B cell (primary cell): Measurements from ENCODE around the gene DOCK1. TPM values are rescaled to one million over a fixed set of nuclear protein-coding genes. Genes with fewer than 3 reads are reported as not detected.

Source experiments
- ATAC-seq: fragments of 200-7000 bp; cut with Tn5 transposase; one replicate; pipeline ENCODE4 v1.10.0; 2021; ENCODE audit warnings: low read depth, mild to moderate bottlenecking, moderate number of reproducible peaks, moderate library complexity
- CTCF ChIA-PET: fragments of 350-600 bp; sonication (Branson Sonifier 250); formaldehyde crosslinking; loops from one replicate; lab custom pipeline; 2021; ENCODE audit warnings: antibody characterized with exemption, inconsistent platforms; lab: Charles Lee
- POLR2A ChIA-PET: fragments of 350-600 bp; sonication (Branson Sonifier 250); formaldehyde crosslinking; loops from one replicate; lab custom pipeline; 2021; ENCODE audit warnings: antibody characterized with exemption; lab: Charles Lee
- DNase-seq: peaks from one replicate; pipeline ENCODE4 v3.0.0; 2013
- H2AFZ ChIP-seq: 2 replicates; pipeline ENCODE4 v1.6.1; 2012; ENCODE audit warnings: mild to moderate bottlenecking, low read depth, low read length; ENCODE audit not compliant: insufficient read depth, poor library complexity, severe bottlenecking
- H3K27ac ChIP-seq, 2 donors: 1 replicate in 1 of 2; 2 replicates in 1 of 2; pipeline ENCODE4 v1.5.1; 2012 to 2013; ENCODE audit warnings: low read length in 2 of 2, mild to moderate bottlenecking in 2 of 2, moderate library complexity in 1 of 2
- H3K27me3 ChIP-seq, 4 experiments: fragments of 200-600 bp in 1 of 4; sonication (generic) in 1 of 4; replicated peaks in 1 of 4; 1 replicate in 2 of 4; 2 replicates in 2 of 4; pipeline versions ENCODE4 v1.6.1 to v1.7.0; 2013 to 2016; ENCODE audit warnings: low read length in 3 of 4, mild to moderate bottlenecking in 2 of 4, mixed read lengths in 1 of 4, moderate library complexity in 1 of 4; ENCODE audit not compliant: insufficient read depth in 4 of 4, control insufficient read depth in 3 of 4; ENCODE audit errors: control extremely low read depth in 1 of 4
- H3K36me3 ChIP-seq, 2 experiments: replicated peaks in 1 of 2; 1 replicate in 1 of 2; 2 replicates in 1 of 2; pipeline versions ENCODE4 v1.6.1 to v1.7.1; 2013; ENCODE audit warnings: low read length in 1 of 2; ENCODE audit not compliant: insufficient read depth in 2 of 2, control insufficient read depth in 1 of 2; ENCODE audit errors: control extremely low read depth in 1 of 2, extremely low read depth in 1 of 2
- H3K4me1 ChIP-seq, 2 donors: fragments of 200-600 bp in 1 of 2; sonication (generic) in 1 of 2; 1 replicate in 1 of 2; 2 replicates in 1 of 2; pipeline versions ENCODE4 v1.5.1 to v1.6.1; 2013 to 2017; ENCODE audit warnings: low read length in 2 of 2; ENCODE audit not compliant: control insufficient read depth in 2 of 2, insufficient read depth in 2 of 2
- H3K4me2 ChIP-seq: replicated peaks from 2 replicates; pipeline ENCODE3; 2012; ENCODE audit warnings: mild to moderate bottlenecking, low read depth, low read length; ENCODE audit not compliant: poor library complexity, severe bottlenecking
- H3K4me3 ChIP-seq, 5 experiments: fragments of 200-600 bp in 1 of 5; sonication (generic) in 1 of 5; 1 replicate in 3 of 5; 2 replicates in 2 of 5; pipeline versions ENCODE4 v1.5.1 to v1.7.0; 2011 to 2016; ENCODE audit warnings: low read length in 4 of 5, mild to moderate bottlenecking in 4 of 5, low read depth in 2 of 5, control low read depth in 1 of 5, moderate library complexity in 1 of 5; ENCODE audit not compliant: insufficient read depth in 1 of 5; ENCODE audit errors: control extremely low read depth in 1 of 5, extremely low read depth in 1 of 5
- H3K79me2 ChIP-seq: fragments of 200-600 bp; sonication (generic); one replicate; pipeline ENCODE4 v1.6.0; 2016; ENCODE audit warnings: low read length; ENCODE audit not compliant: control insufficient read depth, insufficient read depth
- H3K9ac ChIP-seq: fragments of 200-600 bp; sonication (generic); 2 replicates; pipeline ENCODE4 v1.6.1; 2017; ENCODE audit warnings: mild to moderate bottlenecking, low read length, moderate library complexity
- H3K9me3 ChIP-seq, 3 donors: one replicate each; pipeline versions ENCODE4 v1.6.1 to v1.7.1; 2013; ENCODE audit warnings: low read length in 2 of 3; ENCODE audit not compliant: control insufficient read depth in 2 of 3, insufficient read depth in 1 of 3; ENCODE audit errors: control extremely low read depth in 1 of 3
- H4K20me1 ChIP-seq: 2 replicates; pipeline ENCODE4 v1.6.0; 2012; ENCODE audit warnings: mild to moderate bottlenecking, low read length; ENCODE audit not compliant: insufficient read depth, control insufficient read depth, poor library complexity, severe bottlenecking
- H3K27ac Mint-ChIP-seq: one replicate; pipeline ENCODE4 v1.8.0; 2021; ENCODE audit warnings: mixed read lengths
- H3K27me3 Mint-ChIP-seq: one replicate; pipeline ENCODE4 v1.8.0; 2021; ENCODE audit warnings: mixed read lengths
- H3K4me1 Mint-ChIP-seq: one replicate; pipeline ENCODE4 v1.8.0; 2021; ENCODE audit warnings: mixed read lengths
- H3K4me3 Mint-ChIP-seq: one replicate; pipeline ENCODE4 v1.8.0; 2021; ENCODE audit warnings: mixed read lengths
- H3K9me3 Mint-ChIP-seq: one replicate; pipeline ENCODE4 v1.8.0; 2022; ENCODE audit warnings: mixed read lengths; ENCODE audit not compliant: insufficient read depth
- CTCF ChIP-seq: fragments of 200-600 bp; IDR thresholded peaks from one replicate; pipeline ENCODE4 v1.8.0; 2022; ENCODE audit warnings: antibody characterized with exemption, mild to moderate bottlenecking
- EZH2 ChIP-seq: IDR thresholded peaks from 2 replicates; pipeline ENCODE4 v1.6.1; 2012; ENCODE audit warnings: borderline replicate concordance, low read depth, mild to moderate bottlenecking, moderate library complexity, low read length; ENCODE audit not compliant: insufficient read depth, poor library complexity, severe bottlenecking
- WGBS: methylation state at CpG from one replicate; pipeline ENCODE4 v1.1.5; 2013; ENCODE audit warnings: missing lambda C conversion rate; ENCODE audit not compliant: insufficient coverage; 5-methylcytosine and 5-hydroxymethylcytosine counted together
- intact Hi-C: fragments of 100-400 bp; cut with micrococcal nuclease; formaldehyde crosslinking; loops from one replicate; pipeline ENCODE4 v1.10.0; 2022
- polyA plus RNA-seq: library from polyadenylated mRNA; depleted of rRNA; stranded (reverse); fragments of >200 nt; gene quantifications from 2 replicates; pipeline ENCODE4 v1.2.3, GENCODE V29; 2012
- total RNA-seq, 2 donors: library from RNA; stranded (reverse); fragments of 120-200 nt in 1 of 2; gene quantifications; 1 replicate in 1 of 2; 2 replicates in 1 of 2; pipeline versions ENCODE4 v1.2.3 to v1.2.4, GENCODE V29; 2013 to 2022

Gene DOCK1
- total and polyA plus RNA-seq, 2 donors (not counting 1 experiment from before 2014, with no cell fraction given): not detected

GRCh38 chr10:126993208-126993607, 88.0 kb downstream of the DOCK1 start:
- no peak overlapping the region for H3K4me3 ChIP-seq
- TF ChIP-seq CTCF (no peak), EZH2 (no peak)
- no peak overlapping the region for H3K27ac ChIP-seq
- no peaks in the 10 kb centered on the region for H3K4me1 ChIP-seq
- H3K27ac Mint-ChIP-seq: no peak overlapping the region
- ChIA-PET CTCF (no interaction called here), POLR2A (no interaction called here)
- H2AFZ ChIP-seq: no peak overlapping the region
- H3K4me2 ChIP-seq: no peak overlapping the region
- no peaks in the 10 kb centered on the region for H3K79me2 ChIP-seq
- H4K20me1 ChIP-seq: no peaks in the 10 kb centered on the region
- H3K27me3 Mint-ChIP-seq: no peaks in the 10 kb centered on the region
- intact Hi-C loops: no loop called here
- H3K36me3 ChIP-seq: no peaks in the 10 kb centered on the region
- peaks cover 0 to 8% (median 0%) of the 10 kb centered on the region in 3 donors for H3K9me3 ChIP-seq
- ATAC-seq (no peak), DNase-seq (no peak)
- WGBS: 98% methylated on average over 4 of the region's 7 CpGs
- H3K27me3 ChIP-seq: no peaks in the 10 kb centered on the region
- H3K9ac ChIP-seq: no peak overlapping the region
- no peaks in the 10 kb centered on the region for H3K4me1 Mint-ChIP-seq
- H3K9me3 Mint-ChIP-seq: peaks cover 3% of the 10 kb centered on the region
- H3K4me3 Mint-ChIP-seq: no peak overlapping the region

- ATAC-seq: no peak
- H3K27ac Mint-ChIP-seq: no peak overlapping the region
- Histone ChIP-seq H3K9ac (no peak overlapping the region), H3K27me3 (no peaks in the 10 kb centered on the region), H3K4me3 (no peak overlapping the region), H2AFZ (no peak overlapping the region), H3K4me2 (no peak overlapping the region), H3K9me3 (peaks cover 0 to 14% (median 0%) of the 10 kb centered on the region in 3 donors), H3K79me2 (no peaks in the 10 kb centered on the region), H4K20me1 (no peaks in the 10 kb centered on the region), H3K36me3 (no peaks in the 10 kb centered on the region), H3K27ac (no peak overlapping the region), H3K4me1 (no peaks in the 10 kb centered on the region)
- intact Hi-C loops: no loop called here
- POLR2A ChIA-PET: no interaction called here
- CTCF ChIA-PET: no interaction called here
- 95% methylated on average over 5 of the region's 8 CpGs for WGBS
- no peaks in the 10 kb centered on the region for H3K4me1 Mint-ChIP-seq
- TF ChIP-seq EZH2: no peak
- no peak overlapping the region for H3K4me3 Mint-ChIP-seq
- H3K27me3 Mint-ChIP-seq: no peaks in the 10 kb centered on the region
- peaks cover 3% of the 10 kb centered on the region for H3K9me3 Mint-ChIP-seq
- DNase-seq: no peak
These were observed 92.8 kb downstream of the DOCK1 start for GRCh38 chr10:126997801-126998590.
